Mammary epithelial cell (primary cell): ENCODE measurements around the gene TRABD2A.

Experiments used
- CTCF ChIP-seq, 2 donors: IDR thresholded peaks in 1 of 2; conservative IDR thresholded peaks in 1 of 2; 2 replicates each; pipeline ENCODE4 v1.5.1; 2011 to 2012; ENCODE audit warnings: inconsistent platforms in 2 of 2, low read length in 2 of 2, mild to moderate bottlenecking in 2 of 2, control low read depth in 1 of 2, low read depth in 1 of 2; ENCODE audit not compliant: insufficient read depth in 1 of 2; ENCODE audit errors: extremely low read depth in 1 of 2
- EZH2 ChIP-seq: IDR thresholded peaks from 2 replicates; pipeline ENCODE4 v1.6.1; 2012; ENCODE audit warnings: low read length, inconsistent platforms, borderline replicate concordance

GRCh38 chr2:84815146-84815545, 65.7 kb downstream of the TRABD2A start:
- TF ChIP-seq CTCF (conservative IDR thresholded peaks at IDR 0.05 in 1 of 2, IDR thresholded peaks at IDR 0.05 in 1 of 2; ENCODE audit: extremely low read depth in 1 of 2, insufficient read depth in 1 of 2, low read depth in 1 of 2, low read length in 2 of 2) (no peak), EZH2 (no peak)
